Central memory CD8-positive, alpha-beta T cell (primary cell): ENCODE data around the gene PRDM16.

Experiments used
- ATAC-seq: fragments of 150-1000 bp; cut with Tn5 transposase; replicated peaks from 2 replicates; pipeline ENCODE4 v1.10.0; 2022; ENCODE audit warnings: mild to moderate bottlenecking, moderate FRiP score, moderate number of reproducible peaks; ENCODE audit not compliant: poor library complexity, severe bottlenecking; ENCODE audit errors: extremely low read depth
- DNase-seq, 2 donors: peaks; one replicate each; pipeline ENCODE4 v3.0.0; 2021; ENCODE audit warnings: low spot score in 2 of 2
- H3K27ac Mint-ChIP-seq: one replicate; pipeline ENCODE4 v1.8.0; 2022; ENCODE audit warnings: low read depth, mild to moderate bottlenecking, moderate library complexity, mixed read lengths
- H3K27me3 Mint-ChIP-seq: one replicate; pipeline ENCODE4 v1.8.0; 2022; ENCODE audit warnings: mixed read lengths
- H3K36me3 Mint-ChIP-seq: one replicate; pipeline ENCODE4 v1.8.0; 2022; ENCODE audit warnings: mild to moderate bottlenecking, moderate library complexity, mixed read lengths; ENCODE audit not compliant: insufficient read depth
- H3K4me1 Mint-ChIP-seq: one replicate; pipeline ENCODE4 v1.8.0; 2022; ENCODE audit warnings: mixed read lengths
- H3K4me3 Mint-ChIP-seq: one replicate; pipeline ENCODE4 v1.8.0; 2022; ENCODE audit warnings: mild to moderate bottlenecking, moderate library complexity, mixed read lengths
- H3K9me3 Mint-ChIP-seq: one replicate; pipeline ENCODE4 v1.8.0; 2022; ENCODE audit warnings: mixed read lengths

The PRDM16 gene

DNA sequence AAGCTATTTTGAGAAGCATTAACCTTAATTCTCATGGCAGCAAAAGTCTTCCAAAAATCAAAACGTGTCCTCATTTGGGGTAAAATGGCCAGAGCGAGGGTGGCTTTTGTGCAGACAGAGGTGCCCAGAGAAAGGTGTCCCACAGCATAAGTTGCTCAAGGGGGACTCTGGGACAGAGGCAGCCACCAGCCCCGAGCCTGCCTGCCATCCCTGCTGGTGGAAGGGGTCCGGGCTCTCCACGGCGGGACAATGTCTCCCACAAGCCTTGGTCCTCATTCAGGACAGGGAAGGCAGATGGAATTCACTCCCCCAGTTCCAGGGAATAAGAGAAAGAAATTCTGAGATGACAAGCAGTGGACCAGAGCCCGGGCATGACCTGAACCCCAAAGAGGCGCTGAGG lies 372.9 kb downstream of the PRDM16 start:
- ATAC-seq (no peak), DNase-seq (no peak)
- Mint-ChIP-seq H3K4me3 (no peak overlapping the region), H3K27me3 (peaks cover 26% of the 10 kb centered on the region), H3K9me3 (no peaks in the 10 kb centered on the region), H3K4me1 (no peaks in the 10 kb centered on the region), H3K36me3 (no peaks in the 10 kb centered on the region), H3K27ac (no peak overlapping the region)

DNA sequence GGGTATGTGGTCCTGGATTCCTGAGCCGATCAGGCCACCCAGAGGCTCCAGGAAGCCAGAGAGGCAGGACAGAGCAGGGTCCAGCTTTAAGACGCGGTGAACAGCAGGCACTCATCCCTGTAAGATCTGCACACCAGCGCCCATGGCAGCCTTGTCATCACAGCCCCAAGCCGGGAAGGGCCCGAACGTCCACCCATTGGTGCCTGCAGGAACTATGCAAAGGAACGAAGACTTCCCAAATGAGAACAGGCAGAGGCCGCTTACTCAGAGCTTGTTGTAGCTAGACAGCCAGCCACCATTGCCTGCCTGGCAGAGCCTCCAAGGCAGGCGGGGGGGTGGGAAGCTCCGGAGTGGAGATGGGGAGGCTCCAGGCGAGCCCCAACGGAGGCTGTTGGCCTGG lies 373.3 kb downstream of the PRDM16 start:
- no peak for ATAC-seq
- H3K4me3 Mint-ChIP-seq: no peak overlapping the region
- H3K27me3 Mint-ChIP-seq: peaks cover 26% of the 10 kb centered on the region
- no peaks in the 10 kb centered on the region for H3K36me3 Mint-ChIP-seq
- DNase-seq: no peak
- H3K27ac Mint-ChIP-seq: no peak overlapping the region
- no peaks in the 10 kb centered on the region for H3K9me3 Mint-ChIP-seq
- no peaks in the 10 kb centered on the region for H3K4me1 Mint-ChIP-seq

GRCh38 chr1:3442901-3443300 lies 373.9 kb downstream of the PRDM16 start:
- H3K27me3 Mint-ChIP-seq: peaks cover 26% of the 10 kb centered on the region
- H3K9me3 Mint-ChIP-seq: no peaks in the 10 kb centered on the region
- no peaks in the 10 kb centered on the region for H3K36me3 Mint-ChIP-seq
- no peak overlapping the region for H3K27ac Mint-ChIP-seq
- ATAC-seq (no peak), DNase-seq (no peak)
- no peaks in the 10 kb centered on the region for H3K4me1 Mint-ChIP-seq
- H3K4me3 Mint-ChIP-seq: no peak overlapping the region

GRCh38 chr1:3443807-3444206 lies 374.8 kb downstream of the PRDM16 start:
- Mint-ChIP-seq H3K4me3 (no peak overlapping the region), H3K4me1 (no peaks in the 10 kb centered on the region), H3K27me3 (peaks cover 34% of the 10 kb centered on the region), H3K27ac (no peak overlapping the region), H3K36me3 (no peaks in the 10 kb centered on the region), H3K9me3 (no peaks in the 10 kb centered on the region)
- no peak for DNase-seq
- no peak for ATAC-seq

DNA sequence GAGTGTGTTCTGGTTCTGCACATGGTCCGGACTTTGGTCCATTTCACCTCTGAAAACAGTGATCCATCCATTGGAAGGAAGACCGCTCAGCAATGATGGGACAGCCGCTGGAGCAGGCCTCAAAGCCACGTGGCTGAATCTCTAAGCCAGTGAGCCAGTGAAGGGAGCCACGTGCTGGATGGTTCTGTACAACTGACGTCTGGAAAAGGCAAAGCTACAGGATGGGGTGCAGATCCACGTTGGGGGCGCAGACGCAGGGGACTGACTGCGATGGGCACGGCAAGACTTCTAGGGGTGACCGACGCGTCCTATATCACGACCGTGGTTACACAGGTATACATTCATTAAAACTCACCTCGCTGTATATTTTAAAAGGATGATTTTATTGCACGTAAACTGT lies 375.3 kb downstream of the PRDM16 start:
- ATAC-seq: no peak
- H3K4me3 Mint-ChIP-seq: no peak overlapping the region
- H3K27me3 Mint-ChIP-seq: peaks cover 39% of the 10 kb centered on the region
- H3K27ac Mint-ChIP-seq: no peak overlapping the region
- H3K36me3 Mint-ChIP-seq: no peaks in the 10 kb centered on the region
- H3K9me3 Mint-ChIP-seq: no peaks in the 10 kb centered on the region
- no peak for DNase-seq
- no peaks in the 10 kb centered on the region for H3K4me1 Mint-ChIP-seq

DNA sequence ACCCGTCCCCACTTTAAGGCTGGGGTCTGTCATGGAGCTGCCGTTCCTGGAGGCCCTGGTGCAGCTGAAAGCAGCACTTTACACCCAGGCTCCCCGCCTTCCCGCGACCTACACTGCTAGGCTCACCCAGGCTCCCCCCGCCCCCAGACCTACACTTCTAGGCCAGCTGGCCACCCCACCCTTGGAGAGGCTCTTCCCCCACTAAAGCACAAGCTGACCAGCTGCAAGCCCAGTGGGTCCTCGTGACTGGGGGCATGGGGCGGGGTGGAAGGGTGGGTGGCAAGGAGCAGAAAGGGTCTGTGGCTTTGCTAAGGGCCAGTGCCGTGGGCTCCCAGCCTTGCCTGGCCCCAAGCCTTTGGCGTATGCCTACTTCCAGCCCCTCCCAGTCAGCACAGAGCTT lies 375.7 kb downstream of the PRDM16 start:
- Mint-ChIP-seq H3K36me3 (no peaks in the 10 kb centered on the region), H3K9me3 (no peaks in the 10 kb centered on the region), H3K27ac (no peak overlapping the region), H3K4me1 (no peaks in the 10 kb centered on the region), H3K27me3 (peaks cover 43% of the 10 kb centered on the region), H3K4me3 (no peak overlapping the region)
- ATAC-seq (no peak), DNase-seq (no peak)

GRCh38 chr1:3450202-3450863 lies 381.3 kb downstream of the PRDM16 start:
- Mint-ChIP-seq H3K4me3 (no peak overlapping the region), H3K27me3 (peaks cover 38% of the 10 kb centered on the region), H3K36me3 (no peaks in the 10 kb centered on the region), H3K27ac (no peak overlapping the region), H3K4me1 (no peaks in the 10 kb centered on the region), H3K9me3 (no peaks in the 10 kb centered on the region)
- DNase-seq (no peak), ATAC-seq (no peak)

- no peak overlapping the region for H3K27ac Mint-ChIP-seq
- H3K9me3 Mint-ChIP-seq: no peaks in the 10 kb centered on the region
- peaks cover 38% of the 10 kb centered on the region for H3K27me3 Mint-ChIP-seq
- H3K4me3 Mint-ChIP-seq: no peak overlapping the region
- no peaks in the 10 kb centered on the region for H3K36me3 Mint-ChIP-seq
- no peaks in the 10 kb centered on the region for H3K4me1 Mint-ChIP-seq
- DNase-seq (no peak), ATAC-seq (no peak)
These were observed 382.0 kb downstream of the PRDM16 start for GRCh38 chr1:3450983-3451382.

- no peak for DNase-seq
- H3K36me3 Mint-ChIP-seq: no peaks in the 10 kb centered on the region
- no peak overlapping the region for H3K27ac Mint-ChIP-seq
- H3K9me3 Mint-ChIP-seq: no peaks in the 10 kb centered on the region
- no peak for ATAC-seq
- H3K4me3 Mint-ChIP-seq: no peak overlapping the region
- H3K27me3 Mint-ChIP-seq: peaks cover 38% of the 10 kb centered on the region
- H3K4me1 Mint-ChIP-seq: no peaks in the 10 kb centered on the region
These were observed 383.2 kb downstream of the PRDM16 start for GRCh38 chr1:3451994-3452865.

GRCh38 chr1:3452866-3453175 lies 383.8 kb downstream of the PRDM16 start:
- no peaks in the 10 kb centered on the region for H3K4me1 Mint-ChIP-seq
- DNase-seq: no peak
- no peaks in the 10 kb centered on the region for H3K9me3 Mint-ChIP-seq
- no peak for ATAC-seq
- H3K27ac Mint-ChIP-seq: no peak overlapping the region
- H3K4me3 Mint-ChIP-seq: no peak overlapping the region
- H3K27me3 Mint-ChIP-seq: peaks cover 38% of the 10 kb centered on the region
- H3K36me3 Mint-ChIP-seq: no peaks in the 10 kb centered on the region

GRCh38 chr1:3453203-3453761 lies 384.3 kb downstream of the PRDM16 start:
- Mint-ChIP-seq H3K4me3 (peak overlapping the region; percentile 58), H3K27ac (no peak overlapping the region), H3K27me3 (peaks cover 35% of the 10 kb centered on the region), H3K9me3 (no peaks in the 10 kb centered on the region), H3K36me3 (no peaks in the 10 kb centered on the region), H3K4me1 (no peaks in the 10 kb centered on the region)
- peak; percentile 46 for ATAC-seq
- peak; percentile 51 to 55 for DNase-seq

DNA sequence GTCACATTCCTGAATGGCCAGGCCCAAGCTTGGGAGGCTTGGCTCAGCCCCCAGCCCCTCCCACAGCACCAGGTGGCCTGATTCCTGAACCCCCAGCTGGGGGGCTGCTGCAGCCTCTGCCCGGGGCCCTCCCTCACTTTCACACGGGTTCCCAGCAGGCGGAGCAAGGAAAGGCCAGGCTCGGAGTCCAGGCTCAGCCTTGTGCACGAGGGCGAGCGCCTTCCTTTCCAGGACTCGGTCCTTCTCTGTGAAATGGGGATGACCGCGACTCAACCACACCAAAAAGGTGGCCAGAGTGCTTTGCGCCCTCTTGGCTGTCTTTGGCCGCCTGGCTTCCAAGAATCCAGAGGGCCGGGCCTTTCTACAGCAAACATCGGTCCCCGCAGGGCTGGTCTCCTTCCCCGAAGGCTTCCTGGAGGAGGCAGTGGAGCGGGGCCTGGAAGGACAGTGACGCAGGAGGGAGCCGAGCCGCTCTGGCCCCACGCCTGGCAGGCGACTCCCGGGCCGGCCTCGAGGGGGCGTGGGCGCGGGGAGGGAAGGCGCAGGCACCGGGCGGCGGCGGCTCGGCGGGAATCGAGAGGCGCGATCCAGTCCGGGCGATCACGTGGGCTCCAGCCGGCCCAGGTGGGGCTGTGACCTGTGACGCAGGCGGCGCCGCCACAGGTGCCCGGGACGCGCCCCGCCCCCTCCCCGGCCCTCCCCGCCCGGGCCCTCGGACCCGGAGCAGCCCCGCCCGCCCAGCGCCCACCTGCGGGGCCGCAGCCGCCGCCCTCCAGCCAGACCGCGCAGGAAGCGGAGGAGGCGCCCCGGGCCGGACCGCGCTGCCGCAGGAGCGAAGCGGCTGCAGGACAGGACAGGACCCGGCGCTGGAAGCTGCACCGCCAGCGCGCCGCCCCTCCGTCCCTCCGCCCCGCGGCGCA lies 385.1 kb downstream of the PRDM16 start, which contains the start of gene ARHGEF16:
Gene ARHGEF16, plus strand, starts transcription at position 775 of the 920 bp plus-strand sequence. CDS start 8,420 bp downstream, outside the sequence.
- no peaks in the 10 kb centered on the region for H3K36me3 Mint-ChIP-seq
- H3K27ac Mint-ChIP-seq: no peak within 1 kb of the TSS
- peaks cover 26% of the 10 kb centered on the region for H3K27me3 Mint-ChIP-seq
- no peaks in the 10 kb centered on the region for H3K9me3 Mint-ChIP-seq
- ATAC-seq: no peak
- no peak for DNase-seq
- peak within 1 kb of the TSS; percentile 65 for H3K4me3 Mint-ChIP-seq
- H3K4me1 Mint-ChIP-seq: no peaks in the 10 kb centered on the region
